Measurements from ENCODE around the gene RWDD2A. TPM values are rescaled to one million over a fixed set of nuclear protein-coding genes. Genes with fewer than 3 reads are reported as not detected.

The RWDD2A gene
- total and polyA plus RNA-seq, 2 donors: 1.8 to 4.3 TPM

DNA sequence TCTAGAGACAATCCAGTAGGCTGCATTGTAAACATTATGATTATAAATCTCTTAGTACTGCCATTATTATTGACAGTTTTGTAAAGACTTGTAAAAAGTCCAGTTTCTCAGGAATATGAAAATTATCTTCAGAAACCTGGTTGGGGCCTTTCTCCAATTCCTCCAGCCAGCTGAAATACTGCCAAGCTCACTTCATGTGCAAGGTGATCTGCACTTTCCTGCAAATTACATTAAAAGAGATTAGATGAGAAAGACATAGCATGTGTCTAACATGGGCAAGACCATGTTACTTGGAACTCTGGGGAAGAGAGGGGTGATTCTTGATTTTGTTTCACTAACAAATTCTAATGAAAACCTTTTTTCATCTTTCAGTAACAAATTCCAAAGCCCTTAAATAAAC is 24.1 kb upstream of the RWDD2A start:
- H3K36me3 ChIP-seq (ENCODE audit: control insufficient read depth in 2 of 2, insufficient read depth in 2 of 2, low read length in 1 of 2): peaks cover 29 to 81% of the 10 kb centered on the region in 2 donors
- H3K27ac ChIP-seq (ENCODE audit: low read depth in 1 of 2, low read length in 1 of 2): no peak overlapping the region
- H3K27me3 ChIP-seq (ENCODE audit: control insufficient read depth in 2 of 2, insufficient read depth in 1 of 2, low read length in 1 of 2): no peaks in the 10 kb centered on the region
- H3K4me3 ChIP-seq (ENCODE audit: low read length in 2 of 2): no peak overlapping the region
- no peaks in the 10 kb centered on the region for H3K4me1 ChIP-seq (ENCODE audit: control insufficient read depth in 2 of 2, insufficient read depth in 2 of 2, low read length in 2 of 2)
- no peak for DNase-seq (ENCODE audit: low read depth in 6 of 9, low spot score in 9 of 9)
- H3K9me3 ChIP-seq (ENCODE audit: control insufficient read depth in 2 of 2, insufficient read depth in 1 of 2, low read length in 1 of 2): no peaks in the 10 kb centered on the region

DNA sequence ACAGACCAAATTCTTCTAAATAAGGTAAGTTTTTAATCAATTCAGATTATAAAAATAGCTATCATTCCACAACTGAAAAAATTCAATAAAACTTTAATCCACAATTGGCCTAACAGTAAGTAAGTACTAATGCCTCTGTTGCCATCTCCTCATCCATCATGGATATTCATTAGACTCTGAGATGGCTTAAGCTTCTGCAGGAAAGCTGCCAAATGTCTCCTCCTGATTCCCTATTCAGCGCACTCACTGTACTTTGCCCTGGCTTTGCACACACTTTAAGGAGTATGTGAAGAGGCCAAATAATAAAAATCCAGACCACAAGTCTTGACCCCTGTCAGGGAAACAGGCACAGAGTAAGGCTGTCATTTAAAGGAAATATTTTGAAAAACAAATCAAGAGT is 23.6 kb upstream of the RWDD2A start:
- WGBS: 99% methylated on average over 1 of the region's 1 CpG
- no peaks in the 10 kb centered on the region for H3K27me3 ChIP-seq (ENCODE audit: control insufficient read depth in 2 of 2, insufficient read depth in 1 of 2, low read length in 1 of 2)
- no peak overlapping the region for H3K4me3 ChIP-seq (ENCODE audit: low read length in 2 of 2)
- H3K27ac ChIP-seq (ENCODE audit: low read depth in 1 of 2, low read length in 1 of 2): no peak overlapping the region
- no peaks in the 10 kb centered on the region for H3K9me3 ChIP-seq (ENCODE audit: control insufficient read depth in 2 of 2, insufficient read depth in 1 of 2, low read length in 1 of 2)
- no peaks in the 10 kb centered on the region for H3K4me1 ChIP-seq (ENCODE audit: control insufficient read depth in 2 of 2, insufficient read depth in 2 of 2, low read length in 2 of 2)
- H3K36me3 ChIP-seq (ENCODE audit: control insufficient read depth in 2 of 2, insufficient read depth in 2 of 2, low read length in 1 of 2): peaks cover 29 to 82% of the 10 kb centered on the region in 2 donors
- no peak for DNase-seq (ENCODE audit: low read depth in 6 of 9, low spot score in 9 of 9)

DNA sequence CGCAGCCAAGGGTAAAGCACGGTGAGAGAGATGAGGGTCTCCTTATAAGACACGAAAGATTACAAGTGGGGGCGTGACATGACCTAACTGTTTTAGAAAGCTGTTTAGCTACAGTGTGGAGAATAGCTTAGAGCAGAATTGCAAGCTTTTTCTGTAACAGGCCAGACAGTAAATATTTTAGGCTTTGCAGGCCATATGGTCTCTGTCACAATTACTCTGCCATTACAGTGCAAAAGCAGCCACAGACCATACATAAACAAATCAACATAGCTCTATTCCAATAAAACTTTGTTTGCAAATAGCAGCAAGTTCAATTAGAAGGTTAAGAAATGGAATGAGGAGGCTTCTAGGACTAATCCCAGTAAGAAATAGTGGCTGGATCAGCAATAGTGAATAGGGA is 16.9 kb upstream of the RWDD2A start:
- Histone ChIP-seq H3K4me1 (ENCODE audit: control insufficient read depth in 2 of 2, insufficient read depth in 2 of 2, low read length in 2 of 2) (no peaks in the 10 kb centered on the region), H3K4me3 (ENCODE audit: low read length in 2 of 2) (no peak overlapping the region), H3K27me3 (ENCODE audit: control insufficient read depth in 2 of 2, insufficient read depth in 1 of 2, low read length in 1 of 2) (no peaks in the 10 kb centered on the region), H3K9me3 (ENCODE audit: control insufficient read depth in 2 of 2, insufficient read depth in 1 of 2, low read length in 1 of 2) (no peaks in the 10 kb centered on the region), H3K36me3 (ENCODE audit: control insufficient read depth in 2 of 2, insufficient read depth in 2 of 2, low read length in 1 of 2) (peaks cover 18 to 54% of the 10 kb centered on the region in 2 donors), H3K27ac (ENCODE audit: low read depth in 1 of 2, low read length in 1 of 2) (no peak overlapping the region)
- DNase-seq (ENCODE audit: low read depth in 6 of 9, low spot score in 9 of 9): no peak
- WGBS: 98% methylated on average over 4 of the region's 4 CpGs

DNA sequence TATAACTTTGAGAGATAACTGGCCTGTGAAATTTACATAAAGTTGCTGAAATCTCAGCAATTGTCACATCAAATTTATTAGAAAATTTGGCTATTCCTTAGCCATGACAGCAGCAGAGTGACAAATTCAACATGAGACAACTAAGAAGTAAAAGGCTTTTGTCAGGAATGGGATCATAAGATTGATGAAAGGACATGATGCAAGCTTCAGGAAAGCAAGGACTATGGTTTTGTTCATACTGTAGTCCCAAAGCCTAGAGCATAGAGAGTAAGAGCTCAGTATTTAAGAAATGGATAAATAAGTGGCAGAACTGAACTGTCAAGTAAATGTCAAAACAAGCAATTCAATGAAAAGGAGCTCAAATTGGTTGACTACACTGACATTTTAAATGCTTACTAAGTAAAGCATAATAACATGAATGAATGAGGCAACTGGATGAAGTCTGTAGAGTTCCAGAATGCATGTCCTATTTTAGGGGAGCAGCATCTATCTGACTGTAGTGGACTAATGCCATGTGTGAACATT is 12.7 kb upstream of the RWDD2A start:
- H3K9me3 ChIP-seq (ENCODE audit: control insufficient read depth in 2 of 2, insufficient read depth in 1 of 2, low read length in 1 of 2): no peaks in the 10 kb centered on the region
- no peaks in the 10 kb centered on the region for H3K27me3 ChIP-seq (ENCODE audit: control insufficient read depth in 2 of 2, insufficient read depth in 1 of 2, low read length in 1 of 2)
- H3K27ac ChIP-seq (ENCODE audit: low read depth in 1 of 2, low read length in 1 of 2): no peak overlapping the region
- H3K4me3 ChIP-seq (ENCODE audit: low read length in 2 of 2): no peak overlapping the region
- DNase-seq (ENCODE audit: low read depth in 6 of 9, low spot score in 9 of 9): no peak
- no peaks in the 10 kb centered on the region for H3K4me1 ChIP-seq (ENCODE audit: control insufficient read depth in 2 of 2, insufficient read depth in 2 of 2, low read length in 2 of 2)
- H3K36me3 ChIP-seq (ENCODE audit: control insufficient read depth in 2 of 2, insufficient read depth in 2 of 2, low read length in 1 of 2): peaks cover 10 to 54% of the 10 kb centered on the region in 2 donors

DNA sequence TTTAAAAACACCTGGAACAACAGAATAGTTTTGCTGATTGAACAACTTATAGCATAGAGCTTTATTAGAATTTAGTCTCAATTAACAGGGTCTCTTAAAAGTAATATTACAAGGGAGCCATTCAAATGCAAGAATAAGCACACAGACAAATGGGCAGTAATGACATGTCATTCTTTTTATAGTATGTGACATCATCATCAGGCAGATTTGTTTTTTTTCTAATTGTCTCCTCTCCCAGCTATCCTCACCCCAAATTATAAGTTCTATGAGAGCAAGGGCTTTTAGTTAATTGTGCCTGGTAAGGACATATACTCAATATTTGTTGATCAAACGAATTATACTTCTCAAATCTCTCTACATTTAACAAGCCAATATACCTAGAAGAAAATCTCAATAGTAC is 11.0 kb upstream of the RWDD2A start:
- Histone ChIP-seq H3K4me1 (ENCODE audit: control insufficient read depth in 2 of 2, insufficient read depth in 2 of 2, low read length in 2 of 2) (no peaks in the 10 kb centered on the region), H3K27me3 (ENCODE audit: control insufficient read depth in 2 of 2, insufficient read depth in 1 of 2, low read length in 1 of 2) (no peaks in the 10 kb centered on the region), H3K4me3 (ENCODE audit: low read length in 2 of 2) (no peak overlapping the region), H3K9me3 (ENCODE audit: control insufficient read depth in 2 of 2, insufficient read depth in 1 of 2, low read length in 1 of 2) (no peaks in the 10 kb centered on the region), H3K27ac (ENCODE audit: low read depth in 1 of 2, low read length in 1 of 2) (no peak overlapping the region), H3K36me3 (ENCODE audit: control insufficient read depth in 2 of 2, insufficient read depth in 2 of 2, low read length in 1 of 2) (peaks cover 17 to 62% of the 10 kb centered on the region in 2 donors)
- DNase-seq (ENCODE audit: low read depth in 6 of 9, low spot score in 9 of 9): no peak
- 94% methylated on average over 1 of the region's 1 CpG for WGBS

DNA sequence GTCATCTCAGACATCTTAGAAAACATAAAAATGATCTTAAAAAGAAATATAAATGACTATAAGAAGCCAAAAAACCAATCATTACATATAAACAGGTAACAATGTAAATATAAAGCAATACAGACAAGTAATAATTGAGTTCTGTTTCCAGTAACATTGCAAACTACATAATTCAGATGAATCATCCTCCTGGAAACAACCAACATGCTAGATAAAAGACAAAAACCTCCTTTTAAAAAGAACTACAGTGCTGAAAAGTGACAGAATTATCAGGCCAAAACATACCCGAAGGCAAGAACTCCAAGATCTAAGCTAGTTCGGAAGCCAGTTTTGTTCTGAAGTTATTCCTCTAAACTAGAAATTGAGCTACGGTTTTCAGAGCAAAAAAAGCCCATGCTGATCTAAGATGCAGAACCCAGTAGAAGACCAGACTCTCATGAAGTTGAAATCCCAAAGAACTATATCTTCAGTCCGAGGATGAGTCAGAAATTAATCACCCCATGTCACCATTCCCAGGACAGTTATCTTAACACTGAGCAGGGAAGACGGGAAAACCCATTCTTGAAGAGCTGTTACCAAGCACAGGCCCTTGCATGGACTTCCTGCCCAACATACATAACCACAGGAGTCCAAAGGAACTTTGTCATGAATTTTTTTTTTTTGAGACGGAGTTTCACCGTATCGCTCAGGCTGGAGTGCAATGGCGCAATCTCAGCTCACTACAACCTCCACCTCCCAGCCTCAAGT is 9.9 kb upstream of the RWDD2A start:
- whole genome bisulfite sequencing: 91% methylated on average over 9 of the region's 9 CpGs
- no peaks in the 10 kb centered on the region for H3K4me1 ChIP-seq (ENCODE audit: control insufficient read depth in 2 of 2, insufficient read depth in 2 of 2, low read length in 2 of 2)
- H3K9me3 ChIP-seq (ENCODE audit: control insufficient read depth in 2 of 2, insufficient read depth in 1 of 2, low read length in 1 of 2): no peaks in the 10 kb centered on the region
- peaks cover 17 to 57% of the 10 kb centered on the region in 2 donors for H3K36me3 ChIP-seq (ENCODE audit: control insufficient read depth in 2 of 2, insufficient read depth in 2 of 2, low read length in 1 of 2)
- DNase-seq (ENCODE audit: low read depth in 6 of 9, low spot score in 9 of 9): no peak
- H3K27ac ChIP-seq (ENCODE audit: low read depth in 1 of 2, low read length in 1 of 2): no peak overlapping the region
- H3K4me3 ChIP-seq (ENCODE audit: low read length in 2 of 2): no peak overlapping the region
- H3K27me3 ChIP-seq (ENCODE audit: control insufficient read depth in 2 of 2, insufficient read depth in 1 of 2, low read length in 1 of 2): no peaks in the 10 kb centered on the region

DNA sequence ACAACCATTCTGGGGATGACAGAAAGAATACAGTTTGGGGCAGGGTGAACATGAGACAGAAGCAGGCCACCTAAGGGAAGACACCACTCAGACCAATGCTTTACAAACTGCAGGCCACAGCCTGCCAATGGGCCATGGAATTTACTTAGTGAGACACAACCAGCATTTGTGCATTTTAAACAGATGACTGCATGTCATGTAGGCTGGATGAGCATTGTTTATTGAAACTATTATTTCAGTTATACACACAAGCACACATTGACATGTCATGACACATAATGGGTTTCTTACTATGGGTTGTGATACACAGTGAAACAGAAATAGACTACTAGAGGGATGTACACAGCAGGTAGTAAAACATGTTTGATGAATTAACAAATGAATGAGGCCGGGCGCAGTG is 8.1 kb upstream of the RWDD2A start:
- H3K4me3 ChIP-seq (ENCODE audit: low read length in 2 of 2): no peak overlapping the region
- H3K27ac ChIP-seq (ENCODE audit: low read depth in 1 of 2, low read length in 1 of 2): no peak overlapping the region
- no peaks in the 10 kb centered on the region for H3K9me3 ChIP-seq (ENCODE audit: control insufficient read depth in 2 of 2, insufficient read depth in 1 of 2, low read length in 1 of 2)
- DNase-seq (ENCODE audit: low read depth in 6 of 9, low spot score in 9 of 9): no peak
- peaks cover 19 to 48% of the 10 kb centered on the region in 2 donors for H3K36me3 ChIP-seq (ENCODE audit: control insufficient read depth in 2 of 2, insufficient read depth in 2 of 2, low read length in 1 of 2)
- H3K27me3 ChIP-seq (ENCODE audit: control insufficient read depth in 2 of 2, insufficient read depth in 1 of 2, low read length in 1 of 2): no peaks in the 10 kb centered on the region
- peaks cover 0 to 3% of the 10 kb centered on the region in 2 donors for H3K4me1 ChIP-seq (ENCODE audit: control insufficient read depth in 2 of 2, insufficient read depth in 2 of 2, low read length in 2 of 2)
- over 99% methylated on average over 2 of the region's 2 CpGs for WGBS

DNA sequence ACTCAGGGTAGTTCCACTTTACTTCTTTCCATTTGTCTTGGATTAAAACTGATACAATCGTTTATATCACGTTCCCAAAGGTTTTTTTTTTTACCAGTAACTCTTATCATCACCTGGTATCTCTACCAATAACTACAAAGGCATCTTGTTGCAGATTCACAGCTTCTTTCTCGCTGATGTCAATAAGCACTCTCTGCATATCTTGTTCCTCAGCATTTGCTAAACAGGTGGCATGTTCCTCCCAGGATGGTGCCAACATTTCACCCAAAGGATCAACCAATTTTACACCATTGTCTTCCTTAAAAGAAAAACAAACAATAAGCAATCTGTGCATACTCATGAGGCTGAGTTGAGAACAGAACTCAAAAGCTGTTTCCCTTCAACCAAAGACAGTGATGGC is 4.7 kb upstream of the RWDD2A start:
- Histone ChIP-seq H3K27ac (ENCODE audit: low read depth in 1 of 2, low read length in 1 of 2) (no peak overlapping the region), H3K4me1 (ENCODE audit: control insufficient read depth in 2 of 2, insufficient read depth in 2 of 2, low read length in 2 of 2) (peaks cover 4 to 7% of the 10 kb centered on the region in 2 donors), H3K9me3 (ENCODE audit: control insufficient read depth in 2 of 2, insufficient read depth in 1 of 2, low read length in 1 of 2) (no peaks in the 10 kb centered on the region), H3K4me3 (ENCODE audit: low read length in 2 of 2) (no peak overlapping the region), H3K36me3 (ENCODE audit: control insufficient read depth in 2 of 2, insufficient read depth in 2 of 2, low read length in 1 of 2) (peaks cover 10 to 24% of the 10 kb centered on the region in 2 donors), H3K27me3 (ENCODE audit: control insufficient read depth in 2 of 2, insufficient read depth in 1 of 2, low read length in 1 of 2) (no peaks in the 10 kb centered on the region)
- 50% methylated on average over 3 of the region's 3 CpGs for WGBS
- no peak for DNase-seq (ENCODE audit: low read depth in 6 of 9, low spot score in 9 of 9)

DNA sequence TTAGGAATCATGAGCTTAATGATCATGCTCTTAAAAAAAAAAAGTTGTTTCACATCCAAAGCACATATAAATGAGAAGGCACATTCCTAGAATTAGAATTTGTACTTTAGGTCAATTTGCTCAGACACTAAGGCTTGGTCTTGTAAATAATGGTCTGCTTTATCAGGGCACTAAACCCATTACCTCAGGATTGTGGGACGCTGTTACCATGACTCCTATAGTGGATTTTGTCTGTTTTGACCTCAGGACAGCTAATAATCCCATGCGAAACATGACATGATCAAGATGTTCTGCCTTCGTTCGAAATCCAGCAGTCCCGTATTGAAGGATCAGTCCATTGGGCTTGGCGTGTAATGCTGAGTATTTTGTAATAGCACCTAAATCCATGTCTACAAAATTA is 2.5 kb upstream of the RWDD2A start:
- H3K27ac ChIP-seq (ENCODE audit: low read depth in 1 of 2, low read length in 1 of 2): no peak overlapping the region
- peaks cover 0 to 4% of the 10 kb centered on the region in 2 donors for H3K27me3 ChIP-seq (ENCODE audit: control insufficient read depth in 2 of 2, insufficient read depth in 1 of 2, low read length in 1 of 2)
- peaks cover 10 to 11% of the 10 kb centered on the region in 2 donors for H3K4me1 ChIP-seq (ENCODE audit: control insufficient read depth in 2 of 2, insufficient read depth in 2 of 2, low read length in 2 of 2)

More for the DNA sequence above, 2.5 kb upstream of the RWDD2A start:
- Histone ChIP-seq H3K4me3 (ENCODE audit: low read length in 2 of 2) (no peak overlapping the region), H3K36me3 (ENCODE audit: control insufficient read depth in 2 of 2, insufficient read depth in 2 of 2, low read length in 1 of 2) (peaks cover 10 to 15% of the 10 kb centered on the region in 2 donors), H3K9me3 (ENCODE audit: control insufficient read depth in 2 of 2, insufficient read depth in 1 of 2, low read length in 1 of 2) (no peaks in the 10 kb centered on the region)
- no peak for DNase-seq (ENCODE audit: low read depth in 6 of 9, low spot score in 9 of 9)
- 98% methylated on average over 6 of the region's 6 CpGs for WGBS

Data from thymus (tissue), 11 donors.